WTC11 (cell line): Measurements from ENCODE around the gene NPAS3.

Experiments
- E2F5 ChIP-seq: sonication (generic); formaldehyde crosslinking; IDR thresholded peaks from 2 replicates; pipeline ENCODE4 v1.8.1; 2022; ENCODE audit warnings: mild to moderate bottlenecking, moderate library complexity, missing genetic modification reagents
- FOXJ3 ChIP-seq: sonication (generic); formaldehyde crosslinking; IDR thresholded peaks from 2 replicates; pipeline ENCODE4 v1.9.0; 2021; ENCODE audit warnings: missing genetic modification reagents, mild to moderate bottlenecking, borderline replicate concordance
- MYBL2 ChIP-seq: sonication (generic); formaldehyde crosslinking; IDR thresholded peaks from 2 replicates; pipeline ENCODE4 v1.8.1; 2023; ENCODE audit warnings: mild to moderate bottlenecking, moderate library complexity, missing genetic modification reagents
- NFYB ChIP-seq: sonication (generic); formaldehyde crosslinking; conservative IDR thresholded peaks from 2 replicates; pipeline ENCODE4 v1.8.0; 2022; ENCODE audit warnings: low read depth, missing genetic modification reagents
- PREB ChIP-seq: sonication (generic); formaldehyde crosslinking; IDR thresholded peaks from 2 replicates; pipeline ENCODE4 v1.8.1; 2022; ENCODE audit warnings: mild to moderate bottlenecking, missing genetic modification reagents, moderate library complexity, borderline replicate concordance
- SMAD3 ChIP-seq: sonication (generic); formaldehyde crosslinking; IDR thresholded peaks from 2 replicates; pipeline ENCODE4 v1.8.0; 2022; ENCODE audit warnings: missing genetic modification reagents, mild to moderate bottlenecking, borderline replicate concordance
- TEAD4 ChIP-seq: sonication (generic); formaldehyde crosslinking; IDR thresholded peaks from 2 replicates; pipeline ENCODE4 v1.8.0; 2022; ENCODE audit warnings: mild to moderate bottlenecking, missing genetic modification reagents
- ZNF317 ChIP-seq: sonication (generic); formaldehyde crosslinking; IDR thresholded peaks from 2 replicates; pipeline ENCODE4 v1.8.1; 2023; ENCODE audit warnings: low read depth, mild to moderate bottlenecking, moderate library complexity, missing genetic modification reagents, borderline replicate concordance
- ZNF512 ChIP-seq: sonication (generic); formaldehyde crosslinking; IDR thresholded peaks from 2 replicates; pipeline ENCODE4 v1.8.1; 2022; ENCODE audit warnings: missing genetic modification reagents, borderline replicate concordance
- TF ChIP-seq, protein P1 (sequence below): fragments of 200-600 bp; IDR thresholded peaks from 2 replicates; pipeline ENCODE4 v1.8.0; 2022; ENCODE audit warnings: antibody characterized with exemption
- TF ChIP-seq, protein P2 (sequence below): sonication (generic); formaldehyde crosslinking; IDR thresholded peaks from 2 replicates; pipeline ENCODE4 v1.8.1; 2023; ENCODE audit warnings: mild to moderate bottlenecking, missing genetic modification reagents, moderate library complexity
- TF ChIP-seq, protein P3 (sequence below): sonication (generic); formaldehyde crosslinking; IDR thresholded peaks from 2 replicates; pipeline ENCODE4 v1.8.0; 2022; ENCODE audit warnings: mild to moderate bottlenecking, missing genetic modification reagents
- TF ChIP-seq, protein P4 (sequence below): sonication (generic); formaldehyde crosslinking; IDR thresholded peaks from 2 replicates; pipeline ENCODE4 v1.8.0; 2022; ENCODE audit warnings: mild to moderate bottlenecking, missing genetic modification reagents
- TF ChIP-seq, protein P5 (sequence below): fragments of 250-450 bp; sonication (Bioruptor Pico); IDR thresholded peaks from 2 replicates; pipeline ENCODE4 v1.9.0; 2021; ENCODE audit warnings: mild to moderate bottlenecking

DNA sequence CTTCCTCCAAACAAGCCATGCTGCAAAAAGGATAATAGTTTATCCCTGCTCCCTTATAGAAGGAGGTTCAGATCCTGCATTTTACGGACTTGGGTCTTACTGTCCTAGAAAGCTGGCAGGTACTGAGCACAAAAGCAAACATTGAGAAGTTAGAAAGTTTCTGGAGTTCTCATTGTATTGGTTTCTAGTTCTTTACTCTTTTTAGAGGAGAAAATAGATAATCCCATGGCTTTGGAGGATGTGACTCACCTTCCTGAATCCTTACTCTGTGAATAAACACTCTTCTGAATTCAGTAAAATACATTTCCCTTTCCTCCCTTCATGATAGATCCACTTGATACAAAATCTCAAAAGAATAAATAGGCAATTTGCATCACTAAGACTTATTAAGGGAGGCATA lies 188.9 kb downstream of the NPAS3 start:
- TF ChIP-seq, protein P1, sequence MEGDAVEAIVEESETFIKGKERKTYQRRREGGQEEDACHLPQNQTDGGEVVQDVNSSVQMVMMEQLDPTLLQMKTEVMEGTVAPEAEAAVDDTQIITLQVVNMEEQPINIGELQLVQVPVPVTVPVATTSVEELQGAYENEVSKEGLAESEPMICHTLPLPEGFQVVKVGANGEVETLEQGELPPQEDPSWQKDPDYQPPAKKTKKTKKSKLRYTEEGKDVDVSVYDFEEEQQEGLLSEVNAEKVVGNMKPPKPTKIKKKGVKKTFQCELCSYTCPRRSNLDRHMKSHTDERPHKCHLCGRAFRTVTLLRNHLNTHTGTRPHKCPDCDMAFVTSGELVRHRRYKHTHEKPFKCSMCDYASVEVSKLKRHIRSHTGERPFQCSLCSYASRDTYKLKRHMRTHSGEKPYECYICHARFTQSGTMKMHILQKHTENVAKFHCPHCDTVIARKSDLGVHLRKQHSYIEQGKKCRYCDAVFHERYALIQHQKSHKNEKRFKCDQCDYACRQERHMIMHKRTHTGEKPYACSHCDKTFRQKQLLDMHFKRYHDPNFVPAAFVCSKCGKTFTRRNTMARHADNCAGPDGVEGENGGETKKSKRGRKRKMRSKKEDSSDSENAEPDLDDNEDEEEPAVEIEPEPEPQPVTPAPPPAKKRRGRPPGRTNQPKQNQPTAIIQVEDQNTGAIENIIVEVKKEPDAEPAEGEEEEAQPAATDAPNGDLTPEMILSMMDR: no peak
- TF ChIP-seq SMAD3 (CRISPR knock-in tag) (no peak), E2F5 (CRISPR knock-in tag) (no peak), ZNF317 (CRISPR knock-in tag) (no peak), ZNF512 (CRISPR knock-in tag) (no peak), FOXJ3 (CRISPR knock-in tag) (no peak), PREB (CRISPR knock-in tag) (no peak), TEAD4 (CRISPR knock-in tag) (no peak), NFYB (CRISPR knock-in tag) (no peak), MYBL2 (CRISPR knock-in tag) (no peak)
- TF ChIP-seq, protein P2, sequence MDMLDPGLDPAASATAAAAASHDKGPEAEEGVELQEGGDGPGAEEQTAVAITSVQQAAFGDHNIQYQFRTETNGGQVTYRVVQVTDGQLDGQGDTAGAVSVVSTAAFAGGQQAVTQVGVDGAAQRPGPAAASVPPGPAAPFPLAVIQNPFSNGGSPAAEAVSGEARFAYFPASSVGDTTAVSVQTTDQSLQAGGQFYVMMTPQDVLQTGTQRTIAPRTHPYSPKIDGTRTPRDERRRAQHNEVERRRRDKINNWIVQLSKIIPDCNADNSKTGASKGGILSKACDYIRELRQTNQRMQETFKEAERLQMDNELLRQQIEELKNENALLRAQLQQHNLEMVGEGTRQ (CRISPR knock-in tag): no peak
- TF ChIP-seq, protein P3, sequence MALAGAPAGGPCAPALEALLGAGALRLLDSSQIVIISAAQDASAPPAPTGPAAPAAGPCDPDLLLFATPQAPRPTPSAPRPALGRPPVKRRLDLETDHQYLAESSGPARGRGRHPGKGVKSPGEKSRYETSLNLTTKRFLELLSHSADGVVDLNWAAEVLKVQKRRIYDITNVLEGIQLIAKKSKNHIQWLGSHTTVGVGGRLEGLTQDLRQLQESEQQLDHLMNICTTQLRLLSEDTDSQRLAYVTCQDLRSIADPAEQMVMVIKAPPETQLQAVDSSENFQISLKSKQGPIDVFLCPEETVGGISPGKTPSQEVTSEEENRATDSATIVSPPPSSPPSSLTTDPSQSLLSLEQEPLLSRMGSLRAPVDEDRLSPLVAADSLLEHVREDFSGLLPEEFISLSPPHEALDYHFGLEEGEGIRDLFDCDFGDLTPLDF (CRISPR knock-in tag): no peak
- TF ChIP-seq, protein P4, sequence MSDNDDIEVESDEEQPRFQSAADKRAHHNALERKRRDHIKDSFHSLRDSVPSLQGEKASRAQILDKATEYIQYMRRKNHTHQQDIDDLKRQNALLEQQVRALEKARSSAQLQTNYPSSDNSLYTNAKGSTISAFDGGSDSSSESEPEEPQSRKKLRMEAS (CRISPR knock-in tag): no peak
- TF ChIP-seq, protein P5, sequence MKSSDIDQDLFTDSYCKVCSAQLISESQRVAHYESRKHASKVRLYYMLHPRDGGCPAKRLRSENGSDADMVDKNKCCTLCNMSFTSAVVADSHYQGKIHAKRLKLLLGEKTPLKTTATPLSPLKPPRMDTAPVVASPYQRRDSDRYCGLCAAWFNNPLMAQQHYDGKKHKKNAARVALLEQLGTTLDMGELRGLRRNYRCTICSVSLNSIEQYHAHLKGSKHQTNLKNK (CRISPR knock-in tag): no peak
